GM19397 (cell line): Measurements from ENCODE around the gene TBC1D10B.

ENCODE experiments used
- ATAC-seq: cut with Tn5 transposase; IDR thresholded peaks from one replicate; pipeline ENCODE4 v1.9.1; 2021; ENCODE audit warnings: mild to moderate bottlenecking, moderate library complexity; ENCODE audit not compliant: unreplicated experiment

The TBC1D10B gene

GRCh38 chr16:30370456-30371247 lies at the start of gene TBC1D10B:
TSS of gene TBC1D10B (minus strand) at chr16:30370494. CDS start at chr16:30370183, 311 bp downstream.
- ATAC-seq = peak; percentile 71

- no peak for ATAC-seq
Measured at GRCh38 chr16:30418350-30419181, 48.3 kb upstream of the TBC1D10B start.

- peak; percentile 84 for ATAC-seq
Measured at GRCh38 chr16:30417529-30418349, 47.4 kb upstream of the TBC1D10B start.

- ATAC-seq = no peak
Measured at GRCh38 chr16:30416624-30417528, 46.6 kb upstream of the TBC1D10B start.

GRCh38 chr16:30416047-30416603 lies 45.8 kb upstream of the TBC1D10B start:
- no peak for ATAC-seq

GRCh38 chr16:30414159-30414558 lies 43.9 kb upstream of the TBC1D10B start:
- no peak for ATAC-seq

GRCh38 chr16:30413112-30413806 lies 43.0 kb upstream of the TBC1D10B start:
- ATAC-seq = no peak

GRCh38 chr16:30409125-30410060 lies 39.1 kb upstream of the TBC1D10B start:
- ATAC-seq = no peak

GRCh38 chr16:30407804-30408534 lies 37.7 kb upstream of the TBC1D10B start:
- ATAC-seq = no peak

GRCh38 chr16:30407102-30407803 lies 37.0 kb upstream of the TBC1D10B start, which contains the start of gene ZNF771:
TSS of gene ZNF771 (plus strand) at chr16:30407606. CDS start at chr16:30408054, 448 bp downstream.
- peak; percentile 76 for ATAC-seq

- ATAC-seq = peak; percentile 4
Measured at GRCh38 chr16:30406795-30407101, 36.5 kb upstream of the TBC1D10B start.

- ATAC-seq = no peak
Measured at GRCh38 chr16:30401768-30402425, 31.6 kb upstream of the TBC1D10B start.

- ATAC-seq = no peak
Measured at GRCh38 chr16:30399435-30400186, 29.3 kb upstream of the TBC1D10B start.

- no peak for ATAC-seq
Measured at GRCh38 chr16:30398661-30399434, 28.6 kb upstream of the TBC1D10B start.
